GM12878 (cell line): ENCODE measurements around the gene PDGFC.

Experiments used
- CEBPB ChIP-seq, 2 experiments: fragments of 150-350 bp in 1 of 2; IDR thresholded peaks; 2 replicates each; pipeline ENCODE4 v1.6.1; 2012 to 2014; ENCODE audit warnings: low read depth in 2 of 2, low read length in 2 of 2, borderline replicate concordance in 1 of 2, inconsistent platforms in 1 of 2
- CTCF ChIP-seq, 3 experiments: IDR thresholded peaks in 2 of 3; conservative IDR thresholded peaks in 1 of 3; 2 replicates each; pipeline ENCODE4 v1.5.1; 2011; ENCODE audit warnings: low read depth in 3 of 3, low read length in 3 of 3, mild to moderate bottlenecking in 3 of 3, control low read depth in 2 of 3, moderate library complexity in 2 of 3, inconsistent platforms in 1 of 3, mixed read lengths in 1 of 3; ENCODE audit not compliant: control insufficient read depth in 2 of 3, insufficient read depth in 1 of 3; ENCODE audit errors: extremely low read depth in 1 of 3
- GABPA ChIP-seq: IDR thresholded peaks from 2 replicates; pipeline ENCODE4 v1.6.1; 2014; ENCODE audit warnings: antibody characterized with exemption, low read depth, mild to moderate bottlenecking, inconsistent platforms
- PML ChIP-seq: IDR thresholded peaks from 2 replicates; pipeline ENCODE4 v1.6.1; 2012; ENCODE audit warnings: low read length, inconsistent platforms
- RFX5 ChIP-seq: IDR thresholded peaks from 2 replicates; pipeline ENCODE4 v1.6.1; 2011; ENCODE audit warnings: low read depth, low read length, improper control_type of control experiment
- SMAD1 ChIP-seq: fragments of 450-650 bp; IDR thresholded peaks from 2 replicates; pipeline ENCODE4 v1.6.1; 2018; ENCODE audit warnings: mild to moderate bottlenecking, low read depth; ENCODE audit not compliant: partially characterized antibody
- SREBF1 ChIP-seq: IDR thresholded peaks from 2 replicates; pipeline ENCODE4 v1.6.1; 2012; ENCODE audit warnings: mild to moderate bottlenecking, low read length
- TCF12 ChIP-seq: IDR thresholded peaks from 2 replicates; pipeline ENCODE4 v1.6.1; 2011; ENCODE audit warnings: low read depth, mild to moderate bottlenecking, low read length
- YY1 ChIP-seq: IDR thresholded peaks from 2 replicates; pipeline ENCODE4 v1.6.1; 2011; ENCODE audit warnings: low read depth, mild to moderate bottlenecking, low read length
- ZNF24 ChIP-seq: fragments of 450-650 bp; IDR thresholded peaks from 2 replicates; pipeline ENCODE4 v1.6.1; 2017; ENCODE audit warnings: antibody characterized with exemption, mild to moderate bottlenecking
- ZZZ3 ChIP-seq: IDR thresholded peaks from 2 replicates; pipeline ENCODE4 v1.6.1; 2011; ENCODE audit warnings: low read depth; ENCODE audit not compliant: control insufficient read depth, insufficient read length
- TF ChIP-seq, protein P1 (sequence below): IDR thresholded peaks from 2 replicates; pipeline ENCODE4 v1.6.1; 2012; ENCODE audit warnings: low read length, inconsistent platforms

- TF ChIP-seq, protein P1, sequence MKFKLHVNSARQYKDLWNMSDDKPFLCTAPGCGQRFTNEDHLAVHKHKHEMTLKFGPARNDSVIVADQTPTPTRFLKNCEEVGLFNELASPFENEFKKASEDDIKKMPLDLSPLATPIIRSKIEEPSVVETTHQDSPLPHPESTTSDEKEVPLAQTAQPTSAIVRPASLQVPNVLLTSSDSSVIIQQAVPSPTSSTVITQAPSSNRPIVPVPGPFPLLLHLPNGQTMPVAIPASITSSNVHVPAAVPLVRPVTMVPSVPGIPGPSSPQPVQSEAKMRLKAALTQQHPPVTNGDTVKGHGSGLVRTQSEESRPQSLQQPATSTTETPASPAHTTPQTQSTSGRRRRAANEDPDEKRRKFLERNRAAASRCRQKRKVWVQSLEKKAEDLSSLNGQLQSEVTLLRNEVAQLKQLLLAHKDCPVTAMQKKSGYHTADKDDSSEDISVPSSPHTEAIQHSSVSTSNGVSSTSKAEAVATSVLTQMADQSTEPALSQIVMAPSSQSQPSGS: no peak
- TF ChIP-seq RFX5: no peak
- no peak for TF ChIP-seq ZZZ3
- no peak for TF ChIP-seq PML
- TF ChIP-seq GABPA: no peak
- TF ChIP-seq SREBF1: no peak
- no peak for TF ChIP-seq CTCF (IDR thresholded peaks at IDR 0.05 in 2 of 3, conservative IDR thresholded peaks at IDR 0.05 in 1 of 3; ENCODE audit: control insufficient read depth in 2 of 3, extremely low read depth in 1 of 3, insufficient read depth in 1 of 3, low read depth in 3 of 3, low read length in 3 of 3)
- TF ChIP-seq ZNF24: no peak
- no peak for TF ChIP-seq CEBPB (IDR thresholded peaks at IDR 0.05; ENCODE audit: borderline replicate concordance in 1 of 2, low read depth in 2 of 2, low read length in 2 of 2)
- TF ChIP-seq YY1: no peak
- TF ChIP-seq TCF12: no peak
- no peak for TF ChIP-seq SMAD1
Observed at GRCh38 chr4:156948133-156948532, 23.5 kb downstream of the PDGFC start.
